ENCODE results near the gene TSPEAR.

TSPEAR gene

GRCh38 chr21:44720170-44720569 lies 8.8 kb upstream of the TSPEAR start:
- DNase-seq (ENCODE audit: low spot score) = no peak

GRCh38 chr21:44718571-44718970 lies 7.2 kb upstream of the TSPEAR start:
- DNase-seq (ENCODE audit: low spot score) = no peak

GRCh38 chr21:44718093-44718492 lies 6.7 kb upstream of the TSPEAR start:
- DNase-seq (ENCODE audit: low spot score) = no peak

- DNase-seq (ENCODE audit: low spot score) = no peak
Measured at GRCh38 chr21:44716984-44717383, 5.6 kb upstream of the TSPEAR start.

- DNase-seq (ENCODE audit: low spot score) = no peak
Measured at GRCh38 chr21:44714905-44715304, 3.5 kb upstream of the TSPEAR start.

- no peak for DNase-seq (ENCODE audit: low spot score)
Measured at GRCh38 chr21:44713846-44714245, 2.5 kb upstream of the TSPEAR start.

- DNase-seq (ENCODE audit: low spot score) = no peak
Measured at GRCh38 chr21:44713130-44713529, 1.8 kb upstream of the TSPEAR start.

- no peak for DNase-seq (ENCODE audit: low spot score)
Measured at GRCh38 chr21:44712203-44713028, 1.0 kb upstream of the TSPEAR start.

- no peak for DNase-seq (ENCODE audit: low spot score)
Measured at GRCh38 chr21:44710756-44711326, 531 bp downstream of the TSPEAR start.

GRCh38 chr21:44710294-44710665 lies 1.1 kb downstream of the TSPEAR start:
- DNase-seq (ENCODE audit: low spot score) = no peak

GRCh38 chr21:44709426-44710293 lies 1.7 kb downstream of the TSPEAR start:
- DNase-seq (ENCODE audit: low spot score) = no peak

- no peak for DNase-seq (ENCODE audit: low spot score)
Measured at GRCh38 chr21:44708866-44709425, 2.4 kb downstream of the TSPEAR start.

- no peak for DNase-seq (ENCODE audit: low spot score)
Measured at GRCh38 chr21:44708213-44708865, 3.0 kb downstream of the TSPEAR start.

- DNase-seq (ENCODE audit: low spot score) = no peak
Measured at GRCh38 chr21:44706706-44707581, 4.4 kb downstream of the TSPEAR start.

- DNase-seq (ENCODE audit: low spot score) = no peak
Measured at GRCh38 chr21:44706026-44706705, 5.2 kb downstream of the TSPEAR start.

- no peak for DNase-seq (ENCODE audit: low spot score)
Measured at GRCh38 chr21:44704636-44705001, 6.8 kb downstream of the TSPEAR start.

GRCh38 chr21:44703731-44704635 lies 7.4 kb downstream of the TSPEAR start:
- DNase-seq (ENCODE audit: low spot score) = no peak

GRCh38 chr21:44702973-44703730 lies 8.2 kb downstream of the TSPEAR start:
- DNase-seq (ENCODE audit: low spot score) = no peak

Measured in CD4-positive, alpha-beta T cell treated with Interleukin-6 at 100 ng/mL for 8 hours (primary cell).